NCI-H345 treated with DMSO at 0.1 percent for 48 hours (cell line): ENCODE measurements around the gene ARSI.

Experiments used
- DNase-seq: peaks from one replicate; lab custom pipeline; 2025; ENCODE audit not compliant: unreplicated experiment; lab: John Stamatoyannopoulos, UW

Gene ARSI

DNA sequence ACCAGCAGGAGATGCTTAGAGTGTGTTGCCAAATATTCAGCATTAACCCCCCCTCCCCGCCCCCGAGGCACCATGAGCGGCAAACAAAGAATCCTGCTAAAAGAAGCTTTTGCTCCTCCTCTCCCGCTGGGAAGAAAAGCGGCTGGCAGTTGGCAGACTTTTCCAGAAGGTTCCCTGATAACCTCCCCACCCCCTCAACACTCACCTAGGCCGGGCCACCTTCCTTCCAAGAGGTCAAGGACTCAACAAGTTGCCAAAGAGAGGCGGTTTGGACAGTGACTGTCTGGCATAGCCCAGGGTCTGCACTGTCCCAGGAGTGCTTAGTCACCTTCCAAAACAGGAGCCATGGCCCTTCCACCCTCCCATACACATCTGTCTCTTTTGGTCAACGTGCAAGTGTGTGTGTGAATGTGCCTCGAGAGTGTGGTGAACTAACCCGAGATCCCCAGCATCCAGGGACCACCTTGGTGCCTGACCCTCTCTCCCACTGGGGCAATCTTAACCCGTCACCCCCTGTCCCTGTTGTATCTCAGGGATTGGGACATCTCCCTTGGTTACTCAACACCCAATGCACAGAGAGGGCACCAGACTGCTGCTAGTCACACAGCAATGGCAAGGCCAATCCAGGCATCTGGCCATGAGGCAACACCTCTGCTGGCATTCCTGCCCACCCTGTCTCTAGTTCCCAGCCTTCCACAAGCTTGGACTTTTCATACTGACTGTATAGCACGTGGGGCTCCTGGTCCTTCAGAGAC is 32.0 kb downstream of the ARSI start:
- DNase-seq, result no peak

DNA sequence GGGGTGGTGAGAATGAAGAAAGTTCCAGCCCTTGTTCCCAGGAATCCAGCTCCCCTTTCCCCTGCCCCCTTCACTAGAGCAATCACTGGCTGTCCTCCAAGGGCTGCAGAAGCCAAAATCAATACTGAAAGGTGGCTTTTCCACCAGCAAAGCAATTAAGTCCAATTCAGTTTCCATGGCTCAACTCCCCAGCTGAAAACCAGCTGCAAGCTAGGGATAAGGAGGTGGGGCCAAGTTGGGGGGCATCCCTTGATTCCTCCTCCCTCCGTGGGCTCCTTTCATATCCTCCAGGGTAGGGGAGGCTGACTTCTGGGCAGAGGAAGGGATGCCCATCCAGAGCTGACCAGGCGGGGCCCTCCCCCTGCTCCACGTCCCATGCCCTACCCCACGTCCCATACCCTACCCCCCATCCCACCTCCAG is 35.8 kb downstream of the ARSI start:
- DNase-seq, result peak; percentile 14

DNA sequence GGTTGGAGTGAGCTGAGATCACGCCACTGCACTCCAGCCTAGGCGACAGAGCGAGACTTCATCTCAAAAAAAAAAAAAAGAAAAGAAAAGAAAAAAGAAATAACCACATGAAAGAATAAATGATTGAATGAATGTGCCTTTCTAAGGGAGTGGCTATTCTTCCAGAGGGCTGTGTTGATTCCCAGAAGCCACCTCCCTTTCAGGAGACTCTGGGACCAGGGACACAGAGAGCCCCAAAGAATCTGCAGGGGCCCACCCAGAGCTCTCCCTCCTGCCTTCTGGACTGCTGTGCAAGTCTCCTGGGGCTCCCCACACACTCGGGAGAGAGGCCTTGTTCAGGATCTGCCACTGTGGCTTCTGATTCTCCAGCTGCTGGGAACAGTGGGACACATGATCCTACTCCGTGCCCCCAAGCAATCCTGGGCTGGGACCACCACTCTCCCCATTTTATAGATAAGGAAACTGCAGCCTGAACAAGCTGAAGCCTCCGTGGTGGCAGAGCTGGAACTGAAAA is 36.8 kb downstream of the ARSI start:
- DNase-seq, result no peak

DNA sequence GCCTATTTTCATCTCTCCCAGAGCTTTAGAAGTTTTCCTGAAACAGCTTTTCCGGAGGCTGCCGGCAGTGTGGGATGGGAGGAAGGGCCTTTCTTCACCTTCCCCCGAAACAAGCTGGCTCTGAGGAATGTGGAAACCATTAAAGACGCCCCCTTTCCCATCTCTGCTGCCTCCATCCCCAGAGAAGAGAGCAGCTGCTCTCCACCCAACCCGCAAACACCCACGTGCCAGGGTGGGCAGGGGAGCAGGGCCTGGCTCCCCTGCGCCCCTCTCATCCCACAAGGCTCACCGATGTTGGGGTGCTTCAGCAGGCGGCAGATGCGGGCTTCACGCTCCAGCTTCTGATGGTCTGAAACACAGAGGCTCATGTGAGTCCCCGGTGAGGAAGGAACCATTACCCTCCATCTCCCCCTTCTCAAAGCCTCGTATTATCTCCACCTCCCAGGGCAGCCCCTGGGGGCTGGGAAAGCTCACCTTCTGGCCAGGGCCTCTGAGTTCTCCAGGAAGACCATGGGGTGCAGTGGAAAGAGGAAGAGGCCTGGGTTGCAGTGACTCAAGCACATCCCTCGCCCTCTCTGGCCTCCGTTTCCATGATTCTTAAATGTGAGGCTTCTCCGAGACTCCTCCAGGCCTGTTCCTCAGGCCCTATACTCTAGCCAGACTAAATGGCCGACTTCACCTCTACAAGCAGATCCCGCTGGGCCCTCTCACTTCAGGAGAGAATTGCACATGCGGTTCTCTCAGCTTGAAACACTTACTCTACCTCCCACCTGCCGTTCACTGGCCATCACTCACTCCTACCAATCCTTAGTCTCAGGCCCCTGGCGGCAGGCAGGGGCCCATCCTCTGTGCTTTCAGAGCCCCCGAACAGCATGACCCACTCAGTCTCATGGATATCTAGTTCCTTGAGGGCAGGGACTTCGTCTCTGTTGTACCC is 37.8 kb downstream of the ARSI start:
- DNase-seq, result no peak

DNA sequence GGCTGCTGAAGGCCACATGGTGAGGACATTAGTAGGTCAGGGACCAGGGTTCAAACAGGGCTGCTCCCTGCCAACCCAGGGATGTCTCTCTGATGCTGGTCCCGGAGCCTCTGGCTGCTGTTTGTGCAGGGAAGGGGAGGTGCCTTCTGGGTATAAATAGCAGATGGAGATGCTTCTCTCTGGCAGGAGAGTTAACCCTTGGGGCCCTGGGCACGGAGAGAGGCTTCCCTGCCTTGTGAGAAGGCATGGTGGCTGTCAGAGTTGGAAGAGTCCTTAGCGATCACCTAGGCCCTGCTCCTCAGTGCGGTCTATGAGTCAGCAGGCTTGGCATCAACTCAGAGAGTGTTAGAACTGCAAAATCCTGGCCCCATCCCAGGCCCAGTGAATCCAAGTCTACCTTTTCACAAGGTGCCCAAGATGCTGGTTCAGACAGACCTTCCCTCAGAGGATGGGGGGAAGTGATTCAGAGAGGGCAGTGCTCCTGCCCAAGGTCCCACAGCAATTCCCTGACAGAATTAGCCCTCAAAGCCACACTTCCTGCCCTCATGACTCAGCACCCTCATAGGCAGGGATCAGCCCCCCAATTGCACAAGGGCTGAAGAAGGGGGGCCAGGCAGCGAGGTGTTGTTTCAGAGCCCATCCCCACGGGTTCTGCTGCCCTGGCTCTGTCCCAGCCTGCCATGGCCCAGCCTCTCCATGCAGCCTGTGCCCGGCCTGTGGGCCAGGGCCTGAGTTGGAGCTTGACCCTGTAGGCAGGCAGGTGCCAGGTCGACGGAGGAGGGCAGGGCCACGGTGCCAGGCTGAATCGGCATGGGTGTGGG is 38.7 kb downstream of the ARSI start:
- no peak for DNase-seq

DNA sequence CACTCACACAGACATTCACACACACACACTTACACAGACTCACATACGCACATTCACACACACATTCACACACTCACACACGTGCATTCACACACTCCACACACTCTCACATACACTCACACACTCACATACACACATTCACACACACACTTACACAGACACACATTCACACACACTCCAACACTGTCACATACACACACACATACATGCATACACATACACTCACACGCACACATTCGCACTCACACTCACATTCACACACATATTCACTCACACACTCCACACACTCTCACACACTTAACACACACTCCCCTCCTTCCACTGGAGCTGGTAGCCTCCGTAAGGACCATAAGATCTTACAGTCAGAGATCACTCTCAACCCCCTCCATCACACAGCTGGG is 39.3 kb downstream of the ARSI start:
- DNase-seq, result no peak

DNA sequence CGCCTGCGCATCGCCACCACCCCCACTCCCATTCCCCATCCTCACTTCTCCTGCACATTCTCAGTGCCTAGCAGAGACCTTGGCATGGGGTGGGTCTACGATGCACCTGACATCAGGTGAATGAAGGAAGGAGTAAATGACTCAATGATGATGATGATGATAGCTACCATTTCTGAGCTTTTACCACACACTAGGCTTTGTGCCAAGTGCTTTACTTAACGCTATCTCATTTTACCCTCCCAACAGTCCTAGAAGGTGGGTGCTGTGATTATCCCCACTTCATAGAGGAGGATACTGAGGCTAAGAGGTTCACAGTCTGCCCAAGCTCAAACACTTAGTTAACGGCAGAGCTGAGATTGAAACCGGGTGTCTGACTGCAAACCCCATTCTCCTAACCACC is 40.2 kb downstream of the ARSI start:
- DNase-seq, result no peak

DNA sequence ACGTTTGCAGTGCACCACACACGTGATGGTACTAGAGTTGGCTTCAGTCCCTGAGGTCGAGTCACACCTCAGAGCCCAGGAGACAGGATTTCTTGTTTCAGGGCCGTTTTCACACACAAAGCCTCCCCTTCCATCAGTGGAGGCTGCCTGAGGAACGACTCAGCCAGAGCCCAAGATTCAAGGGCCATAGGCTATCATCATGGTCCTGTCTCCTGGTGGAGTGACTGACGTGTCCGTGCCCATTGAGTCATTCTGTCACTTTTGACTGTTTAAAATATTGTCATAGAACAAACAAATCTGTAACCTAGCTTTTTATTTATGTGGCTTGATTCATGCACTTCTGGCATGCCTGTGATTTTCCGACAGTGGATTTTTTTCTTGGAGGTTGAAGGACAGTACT is 41.5 kb downstream of the ARSI start:
- DNase-seq, result no peak

DNA sequence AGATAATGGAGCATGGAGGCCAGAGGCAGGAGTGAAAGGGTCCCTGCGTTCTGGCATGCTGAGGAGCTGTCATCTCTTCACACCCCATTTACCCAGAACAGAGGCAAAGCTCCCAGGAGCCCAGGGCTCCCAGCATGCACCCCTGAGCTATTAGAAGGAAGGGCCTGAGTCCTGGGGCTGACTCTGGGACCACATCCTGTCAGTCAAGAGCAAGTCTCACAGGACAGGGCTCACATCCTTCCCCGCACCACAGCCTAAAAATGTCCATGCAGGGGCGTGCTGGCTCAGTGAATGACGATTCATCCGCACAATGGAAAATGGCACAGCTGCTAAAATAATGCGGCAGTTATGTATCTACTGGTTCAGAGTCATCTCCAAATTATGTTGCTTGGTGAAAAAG is 44.6 kb downstream of the ARSI start:
- DNase-seq, result peak; percentile 5

DNA sequence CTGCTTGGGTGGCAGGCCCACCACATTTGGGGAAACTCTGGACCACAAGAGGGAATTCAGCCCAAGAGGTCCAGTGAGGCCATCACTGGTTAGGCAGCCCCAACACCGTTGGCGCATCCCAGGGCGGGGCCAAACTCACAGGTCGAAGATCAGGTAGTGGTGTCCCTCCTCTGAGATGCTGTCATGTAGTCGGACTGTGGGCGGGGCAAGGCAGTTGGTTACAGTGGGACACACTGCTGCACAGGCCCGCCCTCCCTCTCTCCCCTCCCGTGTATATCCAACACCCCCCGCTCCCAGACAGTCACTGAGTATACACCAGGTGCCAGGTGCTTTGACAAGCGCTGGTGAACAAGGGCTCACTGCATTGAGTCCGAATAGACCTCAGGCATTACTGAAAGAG is 45.3 kb downstream of the ARSI start:
- DNase-seq, result no peak

DNA sequence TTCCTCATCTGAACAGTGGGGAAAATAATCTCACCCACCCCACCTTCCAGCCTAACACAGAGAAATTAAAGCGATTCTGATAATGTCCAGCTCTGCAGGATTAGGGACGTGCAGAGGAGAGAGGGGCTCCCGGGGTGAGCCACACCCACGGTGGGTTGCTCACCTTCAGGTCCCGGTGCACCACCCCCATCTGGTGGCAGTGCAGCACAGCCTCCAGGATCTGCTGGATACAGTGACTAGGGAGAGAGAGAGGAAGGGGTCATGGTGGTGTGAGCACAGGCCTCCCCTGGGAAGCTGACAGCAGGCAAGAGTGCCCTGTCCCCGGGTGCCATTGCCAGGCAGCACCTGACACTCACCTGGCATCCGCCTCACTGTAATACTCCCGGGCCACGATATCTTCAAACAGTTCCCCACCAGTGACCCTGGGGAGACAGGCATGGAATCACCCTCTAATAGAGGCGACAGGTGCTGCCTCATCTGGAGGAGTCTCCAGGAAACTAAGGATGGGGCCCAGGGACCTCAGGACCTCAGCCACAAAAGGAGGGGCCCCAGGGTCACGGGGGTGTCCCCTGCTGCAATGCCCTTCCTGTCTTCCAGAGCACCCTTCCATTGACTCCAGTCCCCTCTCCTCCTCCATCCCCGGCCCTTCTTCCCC is 46.2 kb downstream of the ARSI start:
- DNase-seq, result no peak

DNA sequence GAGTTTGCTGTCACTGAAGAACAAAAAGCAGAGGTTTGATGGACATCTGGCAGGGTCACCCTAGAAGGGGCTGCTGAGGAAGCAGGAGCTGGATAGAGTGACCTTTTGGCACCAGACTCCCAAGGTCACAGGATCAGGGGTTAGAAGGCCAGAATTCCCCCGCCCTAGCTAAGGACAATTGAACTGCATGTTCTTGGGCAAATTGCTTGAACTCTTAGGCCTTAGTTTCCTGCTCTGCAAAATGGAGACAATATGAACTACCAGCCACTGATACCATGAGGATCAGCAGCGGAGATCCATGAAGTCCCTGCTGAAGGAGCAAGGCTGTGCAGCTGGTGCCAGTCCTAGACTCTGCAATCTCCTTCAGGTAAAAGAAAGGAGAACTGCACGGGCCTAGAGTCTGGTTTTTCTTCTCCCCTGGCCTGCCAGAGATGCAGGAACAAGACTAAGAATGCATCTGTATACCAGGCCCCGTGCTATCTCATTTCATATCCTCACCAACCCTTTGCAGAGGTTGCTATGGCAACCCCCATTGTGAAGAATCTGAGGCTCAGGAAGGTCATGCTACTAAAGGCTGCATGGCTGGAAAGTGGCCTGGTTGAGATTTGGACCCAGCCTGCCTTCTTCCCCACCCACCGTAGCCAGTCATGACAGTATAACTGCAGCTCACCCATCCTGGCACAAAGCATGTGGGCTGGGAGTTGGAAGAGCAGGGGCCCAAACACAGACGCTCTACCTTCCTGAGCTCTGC is 46.9 kb downstream of the ARSI start:
- DNase-seq, result no peak

DNA sequence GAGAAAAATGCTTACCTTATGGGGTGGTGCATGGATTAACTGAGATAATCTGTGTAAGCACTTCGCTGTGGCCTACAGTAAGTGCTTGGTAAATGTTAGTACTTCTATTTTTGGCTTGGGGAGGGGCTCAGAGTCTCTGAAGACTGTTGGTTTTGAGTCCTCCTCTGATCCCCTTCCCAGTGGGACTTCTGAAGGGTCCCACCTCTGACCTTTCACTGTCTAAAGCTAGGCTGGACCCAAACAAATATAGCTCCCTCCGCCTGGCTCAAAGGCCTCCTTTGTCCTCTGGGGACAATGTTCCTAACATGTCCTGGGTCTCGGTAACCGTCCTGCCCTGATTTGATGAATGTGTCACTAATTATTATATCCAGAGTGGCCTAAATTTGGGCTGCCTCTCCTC is 47.9 kb downstream of the ARSI start:
- no peak for DNase-seq

DNA sequence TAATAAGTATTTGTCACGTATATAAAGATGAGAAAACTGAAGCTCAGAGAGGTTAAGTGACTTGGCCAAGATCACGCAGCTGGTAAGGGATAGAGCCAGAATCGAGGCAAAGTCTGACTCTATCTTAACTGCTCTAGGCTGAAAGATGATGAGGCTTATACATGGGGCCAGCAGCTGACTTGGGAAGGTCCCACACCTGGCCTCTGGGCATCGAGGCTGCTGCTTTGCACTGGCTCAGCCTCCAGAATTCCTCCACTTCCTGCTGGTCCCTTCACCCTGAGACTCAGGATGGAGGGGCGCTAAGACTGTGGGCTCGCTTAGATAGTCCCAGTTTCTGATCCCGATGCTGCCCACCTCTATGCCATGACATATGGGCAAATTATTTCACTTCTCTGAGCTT is 48.3 kb downstream of the ARSI start:
- no peak for DNase-seq

DNA sequence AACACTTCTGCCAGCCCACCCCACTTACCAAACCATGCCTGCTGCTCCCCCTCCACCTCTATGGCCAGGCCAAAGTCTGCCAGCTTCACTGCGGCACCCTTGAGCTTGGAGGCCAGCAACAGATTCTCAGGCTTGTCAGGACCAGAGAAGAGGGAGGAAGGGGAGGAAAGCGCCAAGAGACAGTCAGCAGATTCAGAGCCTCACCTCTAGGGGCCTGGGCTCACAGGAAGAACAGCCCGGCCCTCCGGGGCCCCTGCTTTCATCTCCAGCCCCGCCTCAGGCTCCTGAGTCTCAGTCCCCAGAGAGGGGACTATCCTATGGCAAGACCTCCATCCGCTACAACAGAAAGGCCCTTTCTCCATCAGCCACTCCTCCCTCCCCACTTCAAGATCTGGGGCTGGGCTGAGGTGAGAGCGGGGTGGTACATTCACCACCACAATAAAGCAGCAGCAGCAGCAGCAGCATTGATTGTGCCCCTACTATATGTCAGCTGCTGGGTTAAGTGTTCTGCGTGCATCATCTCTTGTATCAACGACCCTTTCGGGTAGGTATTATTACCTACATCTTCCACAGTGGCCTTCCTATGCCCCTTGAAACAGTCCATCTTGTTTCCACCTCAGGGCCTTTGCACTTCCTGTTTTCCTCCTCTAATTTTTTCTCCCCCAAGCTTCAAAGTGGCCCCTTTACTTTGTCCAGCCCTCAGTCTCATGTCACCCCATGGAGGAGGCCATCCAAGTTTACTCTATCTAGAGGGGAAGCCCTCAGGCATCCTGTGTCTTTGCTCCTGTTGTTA is 49.1 kb downstream of the ARSI start:
- no peak for DNase-seq

DNA sequence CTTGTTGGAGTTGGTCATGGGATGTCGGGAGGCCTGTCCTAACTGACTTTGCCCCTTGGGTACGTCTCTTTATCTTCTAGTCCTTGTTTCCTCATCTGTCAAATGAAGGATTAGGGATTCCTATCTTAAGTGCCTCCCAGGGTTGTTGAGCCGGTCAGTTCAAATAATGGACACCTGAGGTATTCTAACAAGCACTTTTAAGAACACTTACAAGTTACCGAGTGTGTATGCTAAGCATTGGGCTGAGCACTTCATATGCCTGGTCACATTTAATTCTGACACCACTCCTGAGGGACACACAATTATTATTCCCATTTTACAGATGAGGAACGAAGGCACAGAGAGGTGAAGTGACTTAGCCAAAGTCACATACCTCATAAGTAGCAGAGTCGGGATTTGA is 50.2 kb downstream of the ARSI start:
- no peak for DNase-seq

DNA sequence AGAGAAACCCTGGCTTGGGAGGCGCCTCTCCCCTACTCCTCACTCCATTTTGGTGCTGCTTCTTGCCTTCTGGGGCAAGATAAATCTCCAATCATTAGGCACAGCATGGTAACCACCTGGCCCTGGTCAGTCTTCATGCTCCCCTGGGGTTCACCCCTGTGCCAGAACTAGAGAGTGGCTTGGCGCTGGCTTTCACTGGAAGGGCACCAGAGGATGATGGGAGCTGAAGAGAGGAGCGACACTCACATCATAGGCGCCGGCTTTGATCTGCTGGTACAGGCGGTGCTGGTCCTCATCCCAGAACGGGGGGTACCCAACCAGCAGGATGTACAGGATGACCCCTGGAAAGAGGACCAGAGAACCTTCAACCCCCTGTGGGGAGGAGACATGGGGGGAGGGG is 51.2 kb downstream of the ARSI start:
- DNase-seq, result no peak

DNA sequence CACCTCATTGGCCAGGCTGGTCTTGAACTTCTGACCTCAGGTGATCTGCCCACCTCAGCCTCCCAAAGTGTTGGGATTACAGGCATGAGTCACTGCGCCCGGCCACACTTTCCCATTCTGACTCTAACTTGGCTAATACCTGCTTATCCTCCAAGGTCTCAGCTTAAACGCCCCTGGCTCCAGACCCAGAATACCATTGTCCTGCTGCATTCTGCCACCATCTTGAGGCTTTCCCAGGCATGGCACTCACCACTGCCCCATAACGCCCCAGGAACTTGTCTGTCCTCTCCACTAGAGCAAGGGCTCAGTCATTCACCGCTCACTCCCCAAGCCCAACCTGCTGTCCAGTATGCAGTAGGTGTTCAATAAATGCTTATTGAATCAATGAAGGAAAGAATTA is 53.0 kb downstream of the ARSI start:
- DNase-seq, result no peak

DNA sequence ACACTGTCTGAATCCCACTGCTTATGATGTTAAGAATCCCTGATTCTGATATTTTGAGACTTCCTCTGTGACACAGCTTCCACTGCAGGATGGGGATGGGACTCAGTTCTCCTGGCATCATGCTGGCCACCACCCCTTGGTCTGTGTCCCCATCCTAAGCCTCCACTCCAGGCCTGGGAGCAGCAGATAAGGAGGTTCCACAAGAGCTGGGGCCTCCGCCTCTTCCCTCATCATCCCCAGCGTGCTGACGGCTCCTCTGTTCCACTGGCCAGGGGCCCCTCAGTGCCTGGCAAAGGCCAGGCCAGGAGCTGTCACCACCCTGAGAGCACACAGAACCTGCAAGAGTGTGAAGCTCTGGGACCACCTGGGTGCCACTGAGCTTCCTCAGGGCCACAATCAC is 53.8 kb downstream of the ARSI start:
- no peak for DNase-seq
